Tibial nerve (tissue), 4 donors: ENCODE data around the gene TBCD.

ENCODE experiments used
- CTCF ChIP-seq, 5 experiments: fragments of 200-600 bp in 3 of 5; fragments of 450-650 bp in 2 of 5; sonication (generic) in 3 of 5; IDR thresholded peaks; one replicate each; pipeline ENCODE4 v1.5.1; 2016 to 2019; ENCODE audit warnings: antibody characterized with exemption in 5 of 5, mild to moderate bottlenecking in 3 of 5, moderate library complexity in 2 of 5
- EP300 ChIP-seq, 2 donors: sonication (generic); formaldehyde crosslinking; IDR thresholded peaks; one replicate each; pipeline ENCODE4 v1.6.1; 2017; ENCODE audit warnings: antibody characterized with exemption in 2 of 2, mild to moderate bottlenecking in 1 of 2
- POLR2A ChIP-seq, 2 donors: fragments of 450-650 bp; IDR thresholded peaks; one replicate each; pipeline ENCODE4 v1.6.1; 2017; ENCODE audit warnings: antibody characterized with exemption in 2 of 2, mild to moderate bottlenecking in 2 of 2, moderate library complexity in 2 of 2

GRCh38 chr17:82947051-82947991 is 195.5 kb downstream of the TBCD start:
- TF ChIP-seq CTCF (IDR thresholded peaks at IDR 0.05) (no peak), EP300 (IDR thresholded peaks at IDR 0.05) (no peak), POLR2A (IDR thresholded peaks at IDR 0.05) (no peak)
